ENCODE data around the gene NCBP3.
"Not testable (repeated sequence)": the region's sequence is repeated elsewhere in the genome, so short reads cannot be mapped to it uniquely, and the experiment has no call there.

Gene NCBP3

DNA sequence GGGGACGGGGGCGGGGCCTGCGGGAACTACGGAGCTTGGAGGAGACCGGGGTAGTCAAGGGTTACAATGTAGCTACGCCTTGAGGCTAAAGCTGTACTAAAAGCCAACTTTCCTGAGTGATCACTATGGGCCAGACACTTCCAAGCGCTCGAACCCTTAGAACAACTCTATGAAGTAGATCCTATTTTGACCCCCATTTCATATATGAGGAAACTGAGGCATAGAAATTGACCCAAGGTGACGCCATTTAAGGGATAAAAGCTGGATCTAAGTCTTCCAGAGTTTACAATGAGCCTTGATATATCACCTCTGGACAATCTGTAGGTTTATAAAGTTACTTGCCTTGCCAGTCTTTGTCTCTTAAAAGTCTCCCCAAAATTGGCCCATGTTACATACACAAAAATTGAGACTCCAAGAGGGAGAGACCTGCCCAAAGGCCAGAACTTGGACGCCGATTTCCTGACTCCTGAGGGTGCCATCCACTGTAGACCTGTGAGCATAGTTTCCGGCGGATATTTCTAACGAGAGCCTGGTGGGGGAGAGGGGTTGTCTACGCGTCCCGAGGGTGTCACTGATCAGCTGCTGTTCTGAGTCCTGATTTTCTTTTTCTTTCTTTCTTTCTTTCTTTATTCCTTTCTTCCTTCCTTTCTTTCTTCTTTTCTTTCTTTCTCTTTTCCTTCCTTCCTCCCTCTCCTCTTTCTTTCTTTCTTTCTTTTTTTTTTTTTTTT is 555 bp upstream of the NCBP3 start:
- no peak for DNase-seq

GRCh38 chr17:3845291-3845620 is 790 bp downstream of the NCBP3 start:
- no peak for DNase-seq

GRCh38 chr17:3844556-3844955 is 1.5 kb downstream of the NCBP3 start:
- not testable (repeated sequence) for DNase-seq

GRCh38 chr17:3843935-3844516 is 2.0 kb downstream of the NCBP3 start:
- no peak for DNase-seq

DNA sequence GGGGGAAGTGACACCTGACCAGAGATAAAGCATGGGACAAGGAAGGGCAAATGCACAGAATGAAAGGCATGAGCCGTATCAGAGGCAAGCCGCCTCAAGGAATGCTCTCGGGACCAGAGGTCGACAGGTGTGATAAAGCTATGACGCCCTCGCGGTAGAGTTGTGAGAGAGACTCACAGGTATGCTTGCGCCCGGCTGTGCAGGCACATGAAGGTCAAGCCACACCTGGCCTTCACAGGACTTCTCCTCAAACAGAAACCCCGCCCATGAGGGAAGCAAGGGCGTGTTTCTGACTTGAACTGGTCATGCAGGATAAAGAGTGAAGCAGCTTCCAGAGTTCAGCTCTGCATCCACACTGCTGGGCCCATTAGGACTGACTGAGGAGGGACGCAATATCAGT is 7.8 kb downstream of the NCBP3 start:
- no peak for DNase-seq

- no peak for DNase-seq
Measured at GRCh38 chr17:3836551-3836950, 9.5 kb downstream of the NCBP3 start.

DNA sequence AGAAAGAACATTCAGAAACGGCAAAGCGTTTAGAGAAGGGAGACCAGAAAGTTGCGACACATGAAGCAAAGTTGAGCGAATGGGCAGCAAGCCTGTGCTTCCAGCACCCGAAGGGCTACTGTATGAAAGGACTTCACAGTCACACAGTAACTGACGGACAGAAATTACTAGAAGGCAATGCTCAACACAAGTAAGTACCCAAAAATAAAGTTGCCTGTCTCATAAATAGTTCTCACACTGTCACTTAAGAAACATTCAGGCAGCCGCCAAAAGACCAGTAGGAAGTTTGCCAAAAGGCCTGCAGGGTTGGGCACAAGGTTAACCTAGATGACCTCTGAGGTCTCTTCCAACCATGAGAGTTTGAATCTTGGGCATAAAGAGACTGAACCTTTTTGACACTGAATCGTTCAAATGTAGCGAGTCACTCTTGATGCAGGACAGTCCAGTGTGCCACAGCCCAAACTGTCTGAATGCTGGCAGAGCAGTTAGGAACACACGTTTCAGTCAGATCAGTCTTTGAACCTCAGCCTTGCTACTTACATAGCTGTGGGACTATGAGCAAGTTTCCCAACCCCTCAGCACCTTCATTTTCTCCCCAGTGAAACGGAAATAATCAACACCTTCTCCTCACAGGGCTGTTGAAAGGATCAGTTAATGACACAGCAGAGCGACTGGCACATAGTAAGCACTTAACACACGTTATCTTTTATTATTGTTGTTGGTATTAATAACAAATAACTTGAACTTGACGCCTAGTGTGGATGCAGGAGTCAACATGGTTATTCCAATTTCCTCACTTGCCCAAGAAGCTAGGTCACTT is 10.4 kb downstream of the NCBP3 start:
- DNase-seq = no peak

GRCh38 chr17:3834811-3835210 is 11.2 kb downstream of the NCBP3 start:
- no peak for DNase-seq

DNA sequence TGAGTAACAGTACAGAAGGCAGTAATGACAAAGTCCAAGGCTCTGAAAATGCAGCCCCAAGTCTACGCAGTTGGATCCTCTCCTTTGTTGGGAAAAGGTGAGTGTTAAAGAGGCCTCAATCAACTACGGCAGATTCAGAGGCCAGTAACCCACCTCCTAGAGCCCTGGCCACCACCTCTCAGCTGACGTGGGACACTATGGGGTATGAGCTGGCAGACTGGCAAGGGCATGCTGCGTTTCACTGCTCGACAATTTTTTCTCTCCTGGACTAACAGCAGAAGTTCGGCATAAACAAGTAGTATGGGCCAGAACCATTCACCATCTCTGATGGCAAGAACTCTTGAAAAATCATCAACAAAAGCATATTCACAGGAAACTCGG is 17.2 kb downstream of the NCBP3 start:
- DNase-seq = no peak

DNA sequence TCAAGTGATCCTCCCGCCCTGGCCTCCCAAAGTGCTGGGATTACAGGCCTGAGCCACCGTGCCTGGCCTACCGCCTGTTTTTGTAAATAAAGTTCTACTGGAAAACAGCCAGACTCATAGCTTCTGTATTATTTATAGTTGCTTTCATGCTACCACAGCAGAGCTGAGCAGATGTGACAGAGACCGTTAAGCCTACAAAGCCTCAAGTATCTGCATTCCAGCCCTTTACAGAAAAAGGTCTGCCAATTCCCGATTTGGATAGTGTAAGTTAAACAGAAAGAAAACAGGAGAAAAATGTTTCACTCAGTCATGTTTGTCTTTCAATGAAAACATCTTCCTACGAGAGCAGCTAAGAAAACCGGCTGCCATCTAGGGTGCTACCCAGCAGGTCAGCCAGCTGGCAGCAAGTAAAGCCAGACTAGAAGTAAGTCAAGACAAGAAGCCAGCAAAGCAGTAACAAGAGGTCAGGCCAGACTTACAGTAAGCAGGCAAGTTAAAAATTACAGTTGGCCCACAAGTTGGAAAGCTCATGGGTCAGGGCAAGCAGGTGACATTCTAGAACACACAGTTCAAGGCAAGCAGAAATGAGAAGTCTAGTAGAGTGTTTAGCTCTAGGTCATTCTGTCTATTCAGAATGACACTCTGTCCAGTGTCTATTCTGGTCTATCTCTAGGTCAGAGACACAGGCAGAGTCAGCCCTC is 17.7 kb downstream of the NCBP3 start:
- DNase-seq = no peak

- DNase-seq = peak; percentile 45 to 58
Measured at GRCh38 chr17:3827124-3827773, 18.8 kb downstream of the NCBP3 start.

DNA sequence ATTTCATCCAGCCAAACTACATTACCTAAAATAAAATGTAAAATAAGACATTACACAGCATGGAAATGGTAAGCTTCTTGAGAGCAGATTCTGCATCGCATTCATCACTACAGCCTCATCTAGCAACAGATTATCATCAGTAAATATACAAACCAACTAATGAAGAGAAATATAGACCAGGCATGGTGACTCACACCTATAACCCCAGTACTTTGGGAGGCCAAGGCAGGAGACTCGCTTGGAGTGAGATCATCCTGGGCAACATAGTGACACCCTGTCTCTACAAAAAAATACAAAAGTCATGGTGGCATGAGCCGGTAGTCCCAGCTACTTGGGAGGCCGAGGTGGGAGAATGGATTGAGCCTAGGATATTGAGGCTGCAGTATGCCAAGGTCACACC is 19.9 kb downstream of the NCBP3 start:
- DNase-seq = no peak

GRCh38 chr17:3821101-3821500 is 24.9 kb downstream of the NCBP3 start:
- no peak for DNase-seq

DNA sequence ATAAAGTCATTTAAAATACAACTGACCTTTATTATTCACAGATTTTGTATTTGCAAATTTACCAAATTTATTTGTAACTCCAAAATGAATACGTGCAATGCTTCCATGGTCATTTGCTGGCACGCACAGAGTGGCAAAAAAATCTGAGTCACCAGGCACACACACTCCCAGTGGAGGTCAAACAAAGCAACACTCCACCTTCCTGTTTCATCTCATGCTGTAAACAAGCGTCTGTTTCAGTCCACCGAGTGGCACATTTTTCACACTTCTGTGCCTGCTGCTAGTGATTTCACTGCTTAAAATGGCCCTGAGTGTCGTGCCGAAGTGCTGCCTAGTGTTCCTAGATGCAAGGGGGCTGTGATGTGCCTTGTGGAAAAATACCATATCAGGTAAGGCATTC is 27.3 kb downstream of the NCBP3 start:
- DNase-seq = no peak

GRCh38 chr17:3817851-3818605 is 28.0 kb downstream of the NCBP3 start:
- DNase-seq = peak in 1 of 2 donors; percentile 45

- no peak for DNase-seq
Measured at GRCh38 chr17:3815925-3816324, 30.1 kb downstream of the NCBP3 start.

DNA sequence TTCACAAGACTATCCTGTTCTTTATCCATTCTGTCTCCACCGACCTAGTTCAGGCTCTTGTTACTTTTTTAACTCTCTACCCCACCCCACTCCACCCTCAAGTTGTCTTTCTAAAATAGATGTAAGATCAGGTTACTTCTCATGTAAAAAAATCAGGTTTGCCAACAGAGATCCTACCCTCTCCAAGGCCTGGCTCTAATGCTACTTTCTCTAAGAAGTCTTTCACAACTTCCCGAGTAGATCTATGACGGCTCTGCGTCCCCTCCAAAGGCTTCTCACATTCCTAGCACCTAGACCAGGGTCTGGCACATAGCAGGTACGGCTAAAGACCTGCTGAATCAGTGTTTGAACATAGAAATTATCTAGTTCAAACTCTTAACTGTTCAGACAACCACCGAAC is 30.9 kb downstream of the NCBP3 start:
- no peak for DNase-seq

GRCh38 chr17:3814361-3814760 is 31.7 kb downstream of the NCBP3 start:
- no peak for DNase-seq

DNA sequence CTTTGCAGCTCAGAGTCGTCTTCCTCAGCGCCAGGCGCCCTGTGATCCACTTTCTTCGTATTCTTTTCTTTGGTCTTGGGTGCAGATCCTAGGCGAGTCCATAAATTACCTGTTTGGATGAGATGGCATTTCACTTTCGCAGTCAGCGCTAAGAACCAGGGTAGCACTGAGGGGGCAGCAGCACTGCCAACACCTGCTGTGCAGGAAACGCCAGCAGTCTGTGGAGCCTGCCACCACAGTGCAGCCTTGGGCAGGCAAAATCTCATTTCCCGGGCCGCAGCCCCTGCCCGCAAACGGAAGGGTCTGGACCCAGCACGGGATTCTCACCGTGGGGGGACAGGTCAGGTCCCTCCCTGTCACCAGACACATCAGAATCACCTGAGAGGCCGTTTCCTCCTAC is 32.9 kb downstream of the NCBP3 start:
- DNase-seq = no peak

- DNase-seq = no peak
Measured at GRCh38 chr17:3812771-3813170, 33.3 kb downstream of the NCBP3 start.

- DNase-seq = no peak
Measured at GRCh38 chr17:3812284-3812683, 33.8 kb downstream of the NCBP3 start.

- no peak for DNase-seq
Measured at GRCh38 chr17:3810019-3810418, 36.0 kb downstream of the NCBP3 start.

All from hippocampal formation (tissue), 2 donors.